ENCODE results near the gene LRRC23. TPM values are rescaled to one million over a fixed set of nuclear protein-coding genes. Genes with fewer than 3 reads are reported as not detected.

Gene LRRC23
- total RNA-seq, 1 experiment from 2014 or later, result 8.0 TPM

- ChIA-PET RAD21 (ENCODE audit: low non-redundant PET in 1 of 2, low total read pairs in 2 of 2, uncharacterized antibody in 2 of 2, unreplicated experiment in 2 of 2) (interaction anchor here (0.9 to 2.8 kb wide), 9 partner anchors 16 to 198 kb away, joined by 3 to 22 read pairs (median 4); partner anchors contain the start of gene C1RL (in 2 of the 2)), POLR2A (interaction anchor here (0.6 to 7.7 kb wide), 18 partner anchors 9 to 691 kb away, joined by 3 to 269 read pairs (median 8); partner anchors contain the start of genes ATN1, C1RL, CDCA3 and SPSB2), CTCF (interaction anchor here (0.6 to 6.1 kb wide), 12 partner anchors 8 to 199 kb away, joined by 3 to 101 read pairs (median 7); partner anchors contain the start of genes C1RL, LPCAT3 and SPSB2)
- H3K27me3 ChIP-seq (ENCODE audit: insufficient read depth, low read length), result no peaks in the 10 kb centered on the region
- peaks cover 16% of the 10 kb centered on the region for H3K79me2 ChIP-seq (ENCODE audit: insufficient read depth, low read length)
- H3K9me2 ChIP-seq (ENCODE audit: insufficient read depth), result no peaks in the 10 kb centered on the region
- DNase-seq (ENCODE audit: low read depth, low spot score), result peak; percentile 96
- no peak overlapping the region for H2AFZ ChIP-seq (ENCODE audit: low read depth, low read length, poor library complexity, severe bottlenecking)
- peak overlapping the region; percentile 88 for H3K9ac ChIP-seq (ENCODE audit: low read length)
- no peaks in the 10 kb centered on the region; a peak in 1 of 4 replicates for H3K36me3 ChIP-seq (ENCODE audit: control insufficient read depth in 1 of 2, insufficient read depth in 2 of 2, low read length in 2 of 2)
- H3K4me3 ChIP-seq (replicated peaks in 1 of 2; ENCODE audit: low read depth in 1 of 2, low read length in 2 of 2), result peak overlapping the region; percentile 71 to 78
- no peaks in the 10 kb centered on the region for H4K20me1 ChIP-seq (ENCODE audit: insufficient read depth)
- H3K4me2 ChIP-seq (ENCODE audit: low read length), result peak overlapping the region; percentile 92
- intact Hi-C loops (cut with micrococcal nuclease), result loop anchor here (1.0 to 10.0 kb wide), 3 partner anchors 15 to 691 kb away; no protein-coding TSS in a partner anchor
- peaks cover 29 to 76% of the 10 kb centered on the region in 2 experiments for H3K4me1 ChIP-seq (ENCODE audit: control insufficient read depth in 1 of 2, insufficient read depth in 2 of 2, low read length in 2 of 2)
- no TSS peak for BruUV-seq (replicated peaks)
- H3K9me3 ChIP-seq (ENCODE audit: control insufficient read depth in 1 of 2, insufficient read depth in 1 of 2, low read depth in 1 of 2, low read length in 2 of 2), result no peaks in the 10 kb centered on the region
- H3K27ac ChIP-seq (ENCODE audit: low read depth, low read length), result peak overlapping the region; percentile 99
- peak; percentile 77 for ATAC-seq
- no peak for TF ChIP-seq EGR1 (IDR thresholded peaks at IDR 0.05; ENCODE audit: low read depth)
- TF ChIP-seq, protein P1, sequence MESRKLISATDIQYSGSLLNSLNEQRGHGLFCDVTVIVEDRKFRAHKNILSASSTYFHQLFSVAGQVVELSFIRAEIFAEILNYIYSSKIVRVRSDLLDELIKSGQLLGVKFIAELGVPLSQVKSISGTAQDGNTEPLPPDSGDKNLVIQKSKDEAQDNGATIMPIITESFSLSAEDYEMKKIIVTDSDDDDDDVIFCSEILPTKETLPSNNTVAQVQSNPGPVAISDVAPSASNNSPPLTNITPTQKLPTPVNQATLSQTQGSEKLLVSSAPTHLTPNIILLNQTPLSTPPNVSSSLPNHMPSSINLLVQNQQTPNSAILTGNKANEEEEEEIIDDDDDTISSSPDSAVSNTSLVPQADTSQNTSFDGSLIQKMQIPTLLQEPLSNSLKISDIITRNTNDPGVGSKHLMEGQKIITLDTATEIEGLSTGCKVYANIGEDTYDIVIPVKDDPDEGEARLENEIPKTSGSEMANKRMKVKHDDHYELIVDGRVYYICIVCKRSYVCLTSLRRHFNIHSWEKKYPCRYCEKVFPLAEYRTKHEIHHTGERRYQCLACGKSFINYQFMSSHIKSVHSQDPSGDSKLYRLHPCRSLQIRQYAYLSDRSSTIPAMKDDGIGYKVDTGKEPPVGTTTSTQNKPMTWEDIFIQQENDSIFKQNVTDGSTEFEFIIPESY (IDR thresholded peaks at IDR 0.05; ENCODE audit: extremely low read depth, insufficient replicate concordance, low read length), result no peak
- no peak for TF ChIP-seq FOSL1 (IDR thresholded peaks at IDR 0.05; ENCODE audit: low read depth)
- TF ChIP-seq EZH2 (IDR thresholded peaks at IDR 0.05), result no peak
- TF ChIP-seq ELF1 (IDR thresholded peaks at IDR 0.05; ENCODE audit: borderline replicate concordance, low read depth), result no peak
- TF ChIP-seq YY1 (IDR thresholded peaks at IDR 0.05; ENCODE audit: extremely low read depth, insufficient replicate concordance, low read depth, low read length), result peak; percentile 22
- TF ChIP-seq, protein P2, sequence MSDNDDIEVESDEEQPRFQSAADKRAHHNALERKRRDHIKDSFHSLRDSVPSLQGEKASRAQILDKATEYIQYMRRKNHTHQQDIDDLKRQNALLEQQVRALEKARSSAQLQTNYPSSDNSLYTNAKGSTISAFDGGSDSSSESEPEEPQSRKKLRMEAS (IDR thresholded peaks at IDR 0.05), result no peak
- peak; percentile 96 for TF ChIP-seq POLR2AphosphoS5 (IDR thresholded peaks at IDR 0.05; ENCODE audit: low read depth, low read length)
- peak; percentile 33 for TF ChIP-seq TCF7L2 (IDR thresholded peaks at IDR 0.05; ENCODE audit: borderline replicate concordance, extremely low read depth, insufficient read depth, insufficient read length)
- no peak for TF ChIP-seq SP1 (IDR thresholded peaks at IDR 0.05; ENCODE audit: low read depth)
- TF ChIP-seq CBX3 (IDR thresholded peaks at IDR 0.05; ENCODE audit: low read depth), result no peak
- TF ChIP-seq CEBPB (IDR thresholded peaks at IDR 0.05; ENCODE audit: low read depth), result no peak
- TF ChIP-seq ZFX (IDR thresholded peaks at IDR 0.05), result peak; percentile 74; the same call in 1 of the 2 replicates
- no peak for TF ChIP-seq RAD21 (IDR thresholded peaks at IDR 0.05; ENCODE audit: low read depth)
- no peak for TF ChIP-seq ZNF274 (IDR thresholded peaks at IDR 0.05; ENCODE audit: low read depth, low read length)
- no peak for TF ChIP-seq SIN3A (IDR thresholded peaks at IDR 0.05; ENCODE audit: low read depth)
- TF ChIP-seq JUND (IDR thresholded peaks at IDR 0.05), result no peak
- TF ChIP-seq SRF (IDR thresholded peaks at IDR 0.05; ENCODE audit: low read depth), result no peak
- TF ChIP-seq, protein P3, sequence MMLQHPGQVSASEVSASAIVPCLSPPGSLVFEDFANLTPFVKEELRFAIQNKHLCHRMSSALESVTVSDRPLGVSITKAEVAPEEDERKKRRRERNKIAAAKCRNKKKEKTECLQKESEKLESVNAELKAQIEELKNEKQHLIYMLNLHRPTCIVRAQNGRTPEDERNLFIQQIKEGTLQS (IDR thresholded peaks at IDR 0.05), result no peak
- TF ChIP-seq, protein P4, sequence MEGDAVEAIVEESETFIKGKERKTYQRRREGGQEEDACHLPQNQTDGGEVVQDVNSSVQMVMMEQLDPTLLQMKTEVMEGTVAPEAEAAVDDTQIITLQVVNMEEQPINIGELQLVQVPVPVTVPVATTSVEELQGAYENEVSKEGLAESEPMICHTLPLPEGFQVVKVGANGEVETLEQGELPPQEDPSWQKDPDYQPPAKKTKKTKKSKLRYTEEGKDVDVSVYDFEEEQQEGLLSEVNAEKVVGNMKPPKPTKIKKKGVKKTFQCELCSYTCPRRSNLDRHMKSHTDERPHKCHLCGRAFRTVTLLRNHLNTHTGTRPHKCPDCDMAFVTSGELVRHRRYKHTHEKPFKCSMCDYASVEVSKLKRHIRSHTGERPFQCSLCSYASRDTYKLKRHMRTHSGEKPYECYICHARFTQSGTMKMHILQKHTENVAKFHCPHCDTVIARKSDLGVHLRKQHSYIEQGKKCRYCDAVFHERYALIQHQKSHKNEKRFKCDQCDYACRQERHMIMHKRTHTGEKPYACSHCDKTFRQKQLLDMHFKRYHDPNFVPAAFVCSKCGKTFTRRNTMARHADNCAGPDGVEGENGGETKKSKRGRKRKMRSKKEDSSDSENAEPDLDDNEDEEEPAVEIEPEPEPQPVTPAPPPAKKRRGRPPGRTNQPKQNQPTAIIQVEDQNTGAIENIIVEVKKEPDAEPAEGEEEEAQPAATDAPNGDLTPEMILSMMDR (IDR thresholded peaks at IDR 0.05 in 2 of 3, conservative IDR thresholded peaks at IDR 0.05 in 1 of 3; ENCODE audit: borderline replicate concordance in 1 of 3, insufficient read depth in 1 of 3, low read depth in 2 of 3, low read length in 2 of 3), result no peak
- peak; percentile 95 for TF ChIP-seq POLR2A (IDR thresholded peaks at IDR 0.05; ENCODE audit: borderline replicate concordance, extremely low read depth, insufficient read depth, insufficient read length)
- TF ChIP-seq EZH2phosphoT487 (IDR thresholded peaks at IDR 0.05; ENCODE audit: borderline replicate concordance), result no peak
Observed at GRCh38 chr12:6946033-6946919, 41.7 kb downstream of the LRRC23 start.

Measured in HCT116 (cell line).